ENCODE results near the gene SEMG2. TPM values are rescaled to one million over a fixed set of nuclear protein-coding genes. Genes with fewer than 3 reads are reported as not detected.

The SEMG2 gene
- polyA plus RNA-seq, 1 of the 3 experiments (the other 2 are of a cell fraction): not detected

GRCh38 chr20:45246109-45246508 is 24.9 kb downstream of the SEMG2 start:
- H3K4me2 ChIP-seq: no peak overlapping the region
- H3K27me3 ChIP-seq (ENCODE audit: insufficient read depth): peaks cover 16% of the 10 kb centered on the region
- no peaks in the 10 kb centered on the region for H3K79me2 ChIP-seq (ENCODE audit: insufficient read depth)
- no peak overlapping the region for H3K4me3 ChIP-seq (ENCODE audit: low read depth in 2 of 2, low read length in 1 of 2)
- H4K20me1 ChIP-seq (ENCODE audit: insufficient read depth): 0 out of 2 replicates have a peak, but pooled peaks cover 4% of the 10 kb centered on the region
- ChIA-PET CTCF (interaction anchor here (0.9 to 2.1 kb wide), 5 partner anchors 9 to 202 kb away, joined by 3 to 5 read pairs (median 4); no protein-coding TSS in a partner anchor), POLR2A (interaction anchor here (0.6 kb wide), 1 partner anchor 55 kb away, joined by 3 read pairs; no protein-coding TSS in a partner anchor)
- no peak for DNase-seq
- H3K27ac ChIP-seq (ENCODE audit: low read depth in 2 of 2, low read length in 1 of 2): no peak overlapping the region
- H3K9ac ChIP-seq: no peak overlapping the region
- no peaks in the 10 kb centered on the region for H3K9me2 ChIP-seq
- no peaks in the 10 kb centered on the region for H3K9me3 ChIP-seq
- no peak overlapping the region for H2AFZ ChIP-seq (ENCODE audit: low read depth)
- no peaks in the 10 kb centered on the region for H3K4me1 ChIP-seq (ENCODE audit: control insufficient read depth in 1 of 2, insufficient read depth in 2 of 2, low read depth in 1 of 2, low read length in 1 of 2)
- H3F3A ChIP-seq (replicated peaks; ENCODE audit: insufficient read depth): no peaks in the 10 kb centered on the region
- TF ChIP-seq JUND (IDR thresholded peaks at IDR 0.05) (no peak), ZBTB33 (IDR thresholded peaks at IDR 0.05; ENCODE audit: borderline replicate concordance, low read depth) (no peak), USF1 (IDR thresholded peaks at IDR 0.05; ENCODE audit: borderline replicate concordance, low read depth) (no peak), EZH2phosphoT487 (IDR thresholded peaks at IDR 0.05; ENCODE audit: borderline replicate concordance, low read depth) (no peak), USF2 (IDR thresholded peaks at IDR 0.05; ENCODE audit: borderline replicate concordance, low read depth, low read length) (no peak), MAX (IDR thresholded peaks at IDR 0.05; ENCODE audit: low read depth) (no peak), POLR2AphosphoS5 (IDR thresholded peaks at IDR 0.05; ENCODE audit: low read depth, low read length) (no peak), NFIC (IDR thresholded peaks at IDR 0.05; ENCODE audit: borderline replicate concordance) (no peak), CTCF (IDR thresholded peaks at IDR 0.05) (no peak), REST (IDR thresholded peaks at IDR 0.05; ENCODE audit: low read depth, low read length) (no peak), SIN3A (IDR thresholded peaks at IDR 0.05; ENCODE audit: borderline replicate concordance, low read depth, low read length) (no peak), CHD2 (IDR thresholded peaks at IDR 0.05; ENCODE audit: low read length, partially characterized antibody) (no peak), RXRA (IDR thresholded peaks at IDR 0.05; ENCODE audit: borderline replicate concordance, low read depth) (no peak), SMC3 (IDR thresholded peaks at IDR 0.05; ENCODE audit: low read depth, low read length) (no peak), RFX5 (IDR thresholded peaks at IDR 0.05; ENCODE audit: low read length) (no peak), IRF3 (IDR thresholded peaks at IDR 0.05; ENCODE audit: low read depth, low read length) (no peak), ELF1 (IDR thresholded peaks at IDR 0.05) (no peak), TCF12 (IDR thresholded peaks at IDR 0.05) (no peak), GATA2 (CRISPR knock-in tag; IDR thresholded peaks at IDR 0.05) (no peak)
- WGBS (ENCODE audit: low lambda C conversion rate): 40% methylated on average over 6 of the region's 6 CpGs
- no peaks in the 10 kb centered on the region for H3K36me3 ChIP-seq (replicated peaks in 1 of 2; ENCODE audit: control insufficient read depth in 1 of 2, insufficient read depth in 2 of 2, low read length in 1 of 2)
